Hematopoietic multipotent progenitor cell treated with erythropoietin and hydrocortisone succinate and interleukin-3 and kit ligand, for 4 days (in vitro differentiated cells): ENCODE measurements around the gene NUP210L.
"Not testable (repeated sequence)": the region's sequence is repeated elsewhere in the genome, so short reads cannot be mapped to it uniquely, and the experiment has no call there.

Experiments
- DNase-seq: peaks from one replicate; pipeline ENCODE4 v3.0.0-alpha.2; 2015

NUP210L gene

GRCh38 chr1:153987621-153988020 is 167.3 kb downstream of the NUP210L start:
- DNase-seq = no peak

- DNase-seq = peak; percentile 83
Measured at GRCh38 chr1:153985941-153986761, 168.7 kb downstream of the NUP210L start, which contains the start of gene RAB13. RAB13 (minus strand) TSS chr1:153986339; CDS start chr1:153986236, 103 bp downstream.

GRCh38 chr1:153985341-153985912 is 169.4 kb downstream of the NUP210L start:
- peak; percentile 64 for DNase-seq

- DNase-seq = no peak
Measured at GRCh38 chr1:153984123-153984894, 170.6 kb downstream of the NUP210L start.

- not testable (repeated sequence) for DNase-seq
Measured at GRCh38 chr1:153981735-153982134, 173.1 kb downstream of the NUP210L start.

GRCh38 chr1:153979091-153979490 is 175.8 kb downstream of the NUP210L start:
- not testable (repeated sequence) for DNase-seq

- no peak for DNase-seq
Measured at GRCh38 chr1:153978274-153978909, 176.5 kb downstream of the NUP210L start.

- DNase-seq = peak; percentile 95
Measured at GRCh38 chr1:153977250-153978240, 177.3 kb downstream of the NUP210L start, which contains the start of gene JTB. JTB (minus strand) TSS chr1:153977674; CDS start chr1:153977252, 422 bp downstream.

- peak; percentile 63 for DNase-seq
Measured at GRCh38 chr1:153976819-153977249, 178.0 kb downstream of the NUP210L start.

- no peak for DNase-seq
Measured at GRCh38 chr1:153973525-153973924, 181.3 kb downstream of the NUP210L start.

- no peak for DNase-seq
Measured at GRCh38 chr1:153973071-153973470, 181.8 kb downstream of the NUP210L start.

- DNase-seq = no peak
Measured at GRCh38 chr1:153970346-153970745, 184.5 kb downstream of the NUP210L start.

GRCh38 chr1:153968972-153969371 is 185.9 kb downstream of the NUP210L start:
- DNase-seq = no peak

GRCh38 chr1:153968408-153968807 is 186.5 kb downstream of the NUP210L start:
- peak; percentile 52 for DNase-seq

- DNase-seq = no peak
Measured at GRCh38 chr1:153968000-153968363, 186.9 kb downstream of the NUP210L start.

- DNase-seq = peak; percentile 99
Measured at GRCh38 chr1:153967107-153967999, 187.5 kb downstream of the NUP210L start, which contains the start of gene CREB3L4. CREB3L4 (plus strand) TSS chr1:153967902; CDS start chr1:153968526, 624 bp downstream.

- peak; percentile 52 for DNase-seq
Measured at GRCh38 chr1:153963850-153964331, 191.0 kb downstream of the NUP210L start.

- peak; percentile 99 for DNase-seq
Measured at GRCh38 chr1:153963030-153963849, 191.6 kb downstream of the NUP210L start, which contains the start of gene SLC39A1. SLC39A1 (minus strand) TSS chr1:153963537; CDS start chr1:153962715, 822 bp downstream.
